ENCODE results near the gene IFFO2. TPM values are rescaled to one million over a fixed set of nuclear protein-coding genes. Genes with fewer than 3 reads are reported as not detected.

The IFFO2 gene
- total RNA-seq, 1 donor from 2014 or later = 34.6 TPM

- H3K9me3 ChIP-seq = no peaks in the 10 kb centered on the region
- peak overlapping the region; percentile 64 for H3K27ac ChIP-seq
- no peaks in the 10 kb centered on the region for H3K27me3 ChIP-seq
- peaks cover 19% of the 10 kb centered on the region for H3K4me1 ChIP-seq
- H3K36me3 ChIP-seq = peaks cover 0 to 38% of the 10 kb centered on the region in 2 donors
- intact Hi-C loops (cut with DNase I) = loop anchor here (10.0 kb wide), 1 partner anchor 188 kb away; no protein-coding TSS in a partner anchor
- no peak overlapping the region for H3K4me3 ChIP-seq
- DNase-seq (ENCODE audit: extremely low spot score in 2 of 2) = no peak
- TF ChIP-seq POLR2AphosphoS5 (IDR thresholded peaks at IDR 0.05; ENCODE audit: insufficient read depth in 1 of 2, low read depth in 1 of 2) (peak; percentile 32 to 71), POLR2A (IDR thresholded peaks at IDR 0.05) (no peak)
- TF ChIP-seq, protein P1, sequence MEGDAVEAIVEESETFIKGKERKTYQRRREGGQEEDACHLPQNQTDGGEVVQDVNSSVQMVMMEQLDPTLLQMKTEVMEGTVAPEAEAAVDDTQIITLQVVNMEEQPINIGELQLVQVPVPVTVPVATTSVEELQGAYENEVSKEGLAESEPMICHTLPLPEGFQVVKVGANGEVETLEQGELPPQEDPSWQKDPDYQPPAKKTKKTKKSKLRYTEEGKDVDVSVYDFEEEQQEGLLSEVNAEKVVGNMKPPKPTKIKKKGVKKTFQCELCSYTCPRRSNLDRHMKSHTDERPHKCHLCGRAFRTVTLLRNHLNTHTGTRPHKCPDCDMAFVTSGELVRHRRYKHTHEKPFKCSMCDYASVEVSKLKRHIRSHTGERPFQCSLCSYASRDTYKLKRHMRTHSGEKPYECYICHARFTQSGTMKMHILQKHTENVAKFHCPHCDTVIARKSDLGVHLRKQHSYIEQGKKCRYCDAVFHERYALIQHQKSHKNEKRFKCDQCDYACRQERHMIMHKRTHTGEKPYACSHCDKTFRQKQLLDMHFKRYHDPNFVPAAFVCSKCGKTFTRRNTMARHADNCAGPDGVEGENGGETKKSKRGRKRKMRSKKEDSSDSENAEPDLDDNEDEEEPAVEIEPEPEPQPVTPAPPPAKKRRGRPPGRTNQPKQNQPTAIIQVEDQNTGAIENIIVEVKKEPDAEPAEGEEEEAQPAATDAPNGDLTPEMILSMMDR (IDR thresholded peaks at IDR 0.05) = peak; percentile 78 to 94 (median 88)
These were observed 49.2 kb downstream of the IFFO2 start for GRCh38 chr1:18907021-18907916.

GRCh38 chr1:18903291-18903756 is 53.2 kb downstream of the IFFO2 start:
- H3K9me3 ChIP-seq = no peaks in the 10 kb centered on the region
- intact Hi-C loops (cut with DNase I) = loop anchor here (10.0 kb wide), 1 partner anchor 191 kb away; no protein-coding TSS in a partner anchor
- H3K27ac ChIP-seq = peak overlapping the region; percentile 87
- peaks cover 0 to 2% of the 10 kb centered on the region in 2 donors for H3K36me3 ChIP-seq
- H3K4me3 ChIP-seq = peak overlapping the region; percentile 66 to 75
- no peak for DNase-seq (ENCODE audit: extremely low spot score in 2 of 2)
- H3K27me3 ChIP-seq = no peaks in the 10 kb centered on the region
- TF ChIP-seq, protein P1 (IDR thresholded peaks at IDR 0.05) = no peak
- no peak for TF ChIP-seq POLR2AphosphoS5 (IDR thresholded peaks at IDR 0.05; ENCODE audit: insufficient read depth in 1 of 2, low read depth in 1 of 2)
- no peak for TF ChIP-seq POLR2A (IDR thresholded peaks at IDR 0.05)
- H3K4me1 ChIP-seq = peaks cover 48% of the 10 kb centered on the region

DNA sequence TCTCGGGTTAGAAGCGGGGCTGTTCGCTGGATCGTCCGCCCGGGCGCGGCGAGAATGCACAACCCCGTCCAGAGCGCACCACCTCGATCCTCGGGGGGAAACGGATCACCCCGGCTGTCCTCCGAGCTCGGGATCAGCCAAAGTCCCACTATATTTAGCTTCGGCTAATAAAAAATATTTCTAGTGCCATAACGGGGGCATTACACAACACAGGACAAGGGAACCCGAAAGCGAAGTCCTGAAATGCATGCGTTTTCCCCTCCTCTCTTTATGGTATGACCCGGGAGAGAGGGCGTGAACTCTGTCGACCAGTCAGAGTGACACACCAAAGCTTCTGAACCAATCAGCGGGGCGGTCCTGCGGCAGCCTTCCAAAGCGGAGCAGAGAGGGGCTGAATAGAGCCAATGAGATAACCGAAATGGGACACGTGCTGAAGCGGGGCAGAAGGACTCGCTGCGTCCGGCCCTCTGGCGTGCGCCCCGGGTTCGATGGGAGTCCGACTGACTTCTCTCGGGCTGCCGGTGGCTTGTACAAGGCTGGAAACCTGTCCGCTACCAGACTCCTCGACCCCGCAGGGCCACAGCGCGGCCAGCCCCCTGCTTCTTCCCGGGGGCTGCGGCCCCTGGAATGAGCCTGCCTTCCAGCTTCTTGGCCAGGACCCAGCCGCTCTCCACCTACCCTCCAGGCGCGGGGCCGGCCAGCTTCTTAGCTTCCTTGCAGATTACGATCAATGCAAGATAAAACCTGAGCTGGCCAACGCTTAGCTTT is 53.8 kb downstream of the IFFO2 start, which contains the start of gene ALDH4A1:
TSS of gene ALDH4A1 (minus strand) at position 33 of the 768 bp plus-strand sequence. CDS start at position 1, 32 bp downstream.
- Histone ChIP-seq H3K27me3 (no peaks in the 10 kb centered on the region), H3K4me1 (peaks cover 46% of the 10 kb centered on the region), H3K36me3 (no peaks in the 10 kb centered on the region), H3K4me3 (peak within 1 kb of the TSS; percentile 66 to 75), H3K9me3 (no peaks in the 10 kb centered on the region), H3K27ac (peak within 1 kb of the TSS; percentile 87)
- intact Hi-C loops (cut with DNase I) = loop anchor here (10.0 kb wide), 1 partner anchor 192 kb away; no protein-coding TSS in a partner anchor
- TF ChIP-seq POLR2A (IDR thresholded peaks at IDR 0.05) (peak in 1 of 2 donors; percentile 60), POLR2AphosphoS5 (IDR thresholded peaks at IDR 0.05; ENCODE audit: insufficient read depth in 1 of 2, low read depth in 1 of 2) (peak; percentile 80 to 91)
- TF ChIP-seq, protein P1 (IDR thresholded peaks at IDR 0.05) = no peak
- DNase-seq (ENCODE audit: extremely low spot score in 2 of 2) = peak in 1 of 2 donors; percentile 99

- H3K36me3 ChIP-seq = no peaks in the 10 kb centered on the region
- intact Hi-C loops (cut with DNase I) = loop anchor here (10.0 kb wide), 1 partner anchor 193 kb away; no protein-coding TSS in a partner anchor
- TF ChIP-seq, protein P1 (IDR thresholded peaks at IDR 0.05) = no peak
- TF ChIP-seq POLR2A (IDR thresholded peaks at IDR 0.05) = no peak
- TF ChIP-seq POLR2AphosphoS5 (IDR thresholded peaks at IDR 0.05; ENCODE audit: insufficient read depth in 1 of 2, low read depth in 1 of 2) = no peak
- H3K4me1 ChIP-seq = peaks cover 39% of the 10 kb centered on the region
- H3K4me3 ChIP-seq = peak overlapping the region; percentile 66 to 75
- no peaks in the 10 kb centered on the region for H3K27me3 ChIP-seq
- no peaks in the 10 kb centered on the region for H3K9me3 ChIP-seq
- no peak for DNase-seq (ENCODE audit: extremely low spot score in 2 of 2)
- peak overlapping the region; percentile 87 for H3K27ac ChIP-seq
These were observed 54.4 kb downstream of the IFFO2 start for GRCh38 chr1:18901952-18902522.
